Measurements from ENCODE around the gene TRIM71.
"Not testable (repeated sequence)": the region's sequence is repeated elsewhere in the genome, so short reads cannot be mapped to it uniquely, and the experiment has no call there.

TRIM71 gene

GRCh38 chr3:32817558-32818228 lies at the start of gene TRIM71:
Gene TRIM71 (plus strand): TSS chr3:32817997. CDS start chr3:32818081, 84 bp downstream.
- H3K4me3 ChIP-seq (ENCODE audit: low read depth, low read length), result peak within 1 kb of the TSS; percentile 47
- TF ChIP-seq, protein P1, sequence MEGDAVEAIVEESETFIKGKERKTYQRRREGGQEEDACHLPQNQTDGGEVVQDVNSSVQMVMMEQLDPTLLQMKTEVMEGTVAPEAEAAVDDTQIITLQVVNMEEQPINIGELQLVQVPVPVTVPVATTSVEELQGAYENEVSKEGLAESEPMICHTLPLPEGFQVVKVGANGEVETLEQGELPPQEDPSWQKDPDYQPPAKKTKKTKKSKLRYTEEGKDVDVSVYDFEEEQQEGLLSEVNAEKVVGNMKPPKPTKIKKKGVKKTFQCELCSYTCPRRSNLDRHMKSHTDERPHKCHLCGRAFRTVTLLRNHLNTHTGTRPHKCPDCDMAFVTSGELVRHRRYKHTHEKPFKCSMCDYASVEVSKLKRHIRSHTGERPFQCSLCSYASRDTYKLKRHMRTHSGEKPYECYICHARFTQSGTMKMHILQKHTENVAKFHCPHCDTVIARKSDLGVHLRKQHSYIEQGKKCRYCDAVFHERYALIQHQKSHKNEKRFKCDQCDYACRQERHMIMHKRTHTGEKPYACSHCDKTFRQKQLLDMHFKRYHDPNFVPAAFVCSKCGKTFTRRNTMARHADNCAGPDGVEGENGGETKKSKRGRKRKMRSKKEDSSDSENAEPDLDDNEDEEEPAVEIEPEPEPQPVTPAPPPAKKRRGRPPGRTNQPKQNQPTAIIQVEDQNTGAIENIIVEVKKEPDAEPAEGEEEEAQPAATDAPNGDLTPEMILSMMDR (IDR thresholded peaks at IDR 0.05; ENCODE audit: borderline replicate concordance, insufficient read depth, low read depth, low read length), result no peak

DNA sequence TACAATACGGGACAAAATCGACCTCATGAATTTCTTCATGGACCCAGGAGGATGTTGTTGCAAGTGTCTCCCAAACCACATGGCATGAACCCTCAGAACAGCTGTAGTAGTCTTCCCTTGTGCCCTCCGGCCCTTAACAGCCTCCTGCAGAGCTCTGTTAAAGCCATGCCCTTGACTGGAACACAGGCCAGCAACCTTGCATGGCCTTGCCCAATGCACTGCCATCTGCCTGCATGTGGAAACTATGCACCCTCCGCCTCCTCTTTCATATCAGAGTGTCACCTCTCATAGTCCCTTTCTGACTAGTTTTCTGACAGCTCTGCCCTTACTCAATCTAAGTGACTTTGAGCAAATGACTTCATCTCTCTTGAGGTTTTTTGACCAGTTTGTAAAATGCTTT lies 39.4 kb upstream of the TRIM71 start:
- H3K4me3 ChIP-seq (ENCODE audit: low read depth, low read length), result no peak overlapping the region
- TF ChIP-seq, protein P1 (IDR thresholded peaks at IDR 0.05; ENCODE audit: borderline replicate concordance, insufficient read depth, low read depth, low read length), result no peak

- H3K4me3 ChIP-seq (ENCODE audit: low read depth, low read length), result no peak overlapping the region
- TF ChIP-seq, protein P1 (IDR thresholded peaks at IDR 0.05; ENCODE audit: borderline replicate concordance, insufficient read depth, low read depth, low read length), result no peak
These were observed 37.6 kb upstream of the TRIM71 start for GRCh38 chr3:32780071-32780734.

- H3K4me3 ChIP-seq (ENCODE audit: low read depth, low read length), result peak overlapping the region; percentile 71
- TF ChIP-seq, protein P1 (IDR thresholded peaks at IDR 0.05; ENCODE audit: borderline replicate concordance, insufficient read depth, low read depth, low read length), result no peak
These were observed 37.0 kb upstream of the TRIM71 start for GRCh38 chr3:32780735-32781210.

DNA sequence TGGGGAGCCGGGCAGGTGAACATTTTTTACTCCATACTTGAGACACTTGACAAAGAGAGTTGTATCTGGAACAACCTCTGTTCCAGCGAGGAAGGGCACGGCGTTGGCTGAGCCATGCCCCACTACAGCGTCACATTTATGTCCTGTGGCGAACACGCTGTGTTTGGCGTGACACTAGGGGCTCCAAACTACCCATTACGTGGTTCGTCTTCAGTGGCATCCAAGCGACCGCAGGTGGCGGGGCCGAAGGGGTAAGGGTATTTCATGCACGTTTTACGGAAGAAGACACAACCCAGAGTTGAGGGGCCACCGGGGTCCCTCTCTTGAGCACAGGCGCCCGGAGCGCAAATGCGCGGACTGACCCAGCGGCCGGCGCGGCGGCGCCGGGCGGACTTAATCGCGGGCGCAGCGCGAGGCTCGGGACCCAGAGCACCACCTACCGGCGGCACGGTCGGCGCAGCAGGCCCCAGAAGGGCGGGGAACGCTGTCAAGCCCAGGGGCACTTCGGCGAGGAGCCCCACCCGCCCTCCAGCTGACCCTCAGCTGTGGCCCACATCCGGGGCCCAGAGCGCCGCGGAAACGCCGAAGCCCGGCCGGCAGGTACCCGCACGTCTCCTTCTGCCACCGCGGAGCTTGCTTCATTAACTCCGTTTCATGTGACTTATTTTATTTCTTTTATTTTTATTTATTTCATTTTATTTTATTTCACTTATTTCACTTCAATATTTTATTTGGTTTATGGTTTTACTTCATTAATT lies 36.4 kb upstream of the TRIM71 start:
- peak overlapping the region; percentile 71 for H3K4me3 ChIP-seq (ENCODE audit: low read depth, low read length)
- TF ChIP-seq, protein P1 (IDR thresholded peaks at IDR 0.05; ENCODE audit: borderline replicate concordance, insufficient read depth, low read depth, low read length), result peak; percentile 95

DNA sequence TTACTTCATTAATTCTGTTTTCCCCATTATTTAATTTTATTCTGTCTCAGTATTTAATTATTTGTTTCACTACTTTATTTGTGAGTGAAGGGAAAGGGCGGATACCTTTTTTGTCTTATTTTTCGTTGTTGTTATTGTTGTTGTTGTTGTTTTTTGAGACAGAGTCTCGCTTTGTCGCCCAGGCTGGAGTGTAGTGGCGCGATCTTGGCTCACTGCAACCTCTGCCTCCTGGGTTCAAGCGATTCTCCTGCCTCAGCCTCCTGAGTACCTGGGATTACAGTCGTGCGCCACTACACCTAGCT lies 35.9 kb upstream of the TRIM71 start:
- not testable (repeated sequence) for H3K4me3 ChIP-seq (ENCODE audit: low read depth, low read length)

- no peak overlapping the region for H3K4me3 ChIP-seq (ENCODE audit: low read depth, low read length)
- TF ChIP-seq, protein P1 (IDR thresholded peaks at IDR 0.05; ENCODE audit: borderline replicate concordance, insufficient read depth, low read depth, low read length), result no peak
These were observed 35.4 kb upstream of the TRIM71 start for GRCh38 chr3:32782407-32782806.
